Endodermal cell (in vitro differentiated cells): Measurements from ENCODE around the gene LAMA4. TPM values are rescaled to one million over a fixed set of nuclear protein-coding genes. Genes with fewer than 3 reads are reported as not detected.

Experiments
- DNase-seq: peaks from one replicate; pipeline ENCODE4 v3.0.0-alpha.2; 2017
- H3K27ac ChIP-seq: 2 replicates; pipeline ENCODE4 v1.5.1; 2013; ENCODE audit warnings: mild to moderate bottlenecking, low read depth, low read length, moderate library complexity
- H3K27me3 ChIP-seq: 2 replicates; pipeline ENCODE4 v1.6.1; 2013; ENCODE audit warnings: mild to moderate bottlenecking, low read length, moderate library complexity; ENCODE audit not compliant: insufficient read depth, control insufficient read depth, poor library complexity, severe bottlenecking
- H3K36me3 ChIP-seq: 2 replicates; pipeline ENCODE4 v1.7.0; 2013; ENCODE audit warnings: mild to moderate bottlenecking, low read length, moderate library complexity; ENCODE audit not compliant: control insufficient read depth, insufficient read depth
- H3K4me1 ChIP-seq: one replicate; pipeline ENCODE4 v1.7.0; 2013; ENCODE audit warnings: low read length; ENCODE audit not compliant: control insufficient read depth, insufficient read depth
- H3K4me3 ChIP-seq: 2 replicates; pipeline ENCODE4 v1.5.1; 2013; ENCODE audit warnings: mild to moderate bottlenecking, low read length, moderate library complexity
- H3K9ac ChIP-seq: 2 replicates; pipeline ENCODE4 v1.6.1; 2013; ENCODE audit warnings: mild to moderate bottlenecking, low read length, moderate library complexity; ENCODE audit not compliant: poor library complexity, severe bottlenecking; ENCODE audit errors: extremely low read depth
- H3K9me3 ChIP-seq: 2 replicates; pipeline ENCODE4 v1.6.1; 2013; ENCODE audit warnings: mild to moderate bottlenecking, low read length, moderate library complexity; ENCODE audit not compliant: control insufficient read depth
- H3K27ac Mint-ChIP-seq: 2 replicates; pipeline ENCODE4 v1.8.0; 2020; ENCODE audit warnings: mixed read lengths
- H3K27me3 Mint-ChIP-seq: 2 replicates; pipeline ENCODE4 v1.8.0; 2021; ENCODE audit warnings: mild to moderate bottlenecking, mixed read lengths; ENCODE audit not compliant: insufficient read depth
- H3K36me3 Mint-ChIP-seq: 2 replicates; pipeline ENCODE4 v1.8.0; 2020; ENCODE audit warnings: low read depth, mixed read lengths
- H3K4me1 Mint-ChIP-seq: 2 replicates; pipeline ENCODE4 v1.8.0; 2020; ENCODE audit warnings: mixed read lengths
- H3K4me3 Mint-ChIP-seq: 2 replicates; pipeline ENCODE4 v1.8.0; 2020; ENCODE audit warnings: mild to moderate bottlenecking, moderate library complexity, mixed read lengths
- H3K9me3 Mint-ChIP-seq: 2 replicates; pipeline ENCODE4 v1.8.0; 2020; ENCODE audit warnings: mild to moderate bottlenecking, mixed read lengths
- WGBS, 2 experiments: methylation state at CpG; one replicate each; pipeline versions ENCODE4 v1.1.5 to v1.1.7; 2013; ENCODE audit warnings: missing lambda C conversion rate in 2 of 2, mixed read lengths in 1 of 2; ENCODE audit not compliant: insufficient coverage in 1 of 2, insufficient read length in 1 of 2; 5-methylcytosine and 5-hydroxymethylcytosine counted together
- total RNA-seq, 2 donors: library from RNA; stranded (reverse); fragmentation: NEBNext Ultra II Directional in 1 of 2; extraction: Animal tissue kit (Norgen Biotek cat#: 25700) in 1 of 2; gene quantifications; 2 replicates in 1 of 2; 3 replicates in 1 of 2; pipeline ENCODE4 v1.2.1, GENCODE V29; 2021
- TF ChIP-seq, protein P1 (sequence below): fragments of 200-600 bp; sonication (generic); conservative IDR thresholded peaks from 2 replicates; pipeline ENCODE4 v1.5.0; 2021; ENCODE audit warnings: antibody characterized with exemption, mild to moderate bottlenecking

LAMA4 gene
- total RNA-seq, 2 donors from 2014 or later, result 0.24 to 3.7 TPM

DNA sequence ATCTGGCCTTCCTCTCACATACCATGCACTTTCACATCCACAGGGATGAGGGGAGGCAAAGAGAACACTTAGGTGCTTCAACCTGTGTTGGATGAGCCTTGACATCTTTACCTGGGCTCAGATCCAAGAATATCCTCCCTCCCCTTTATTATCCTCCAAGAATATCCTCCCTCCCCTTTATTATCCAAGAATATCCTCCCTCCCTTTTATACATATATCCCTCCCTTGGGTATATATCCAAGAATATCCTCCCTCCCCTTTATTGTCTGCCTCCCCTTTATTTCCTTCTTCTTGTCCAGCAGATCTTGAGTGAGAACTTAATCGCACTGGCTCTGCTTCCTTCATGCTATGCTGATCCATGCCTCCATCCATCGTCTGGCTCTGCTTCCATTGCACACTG is 30.3 kb downstream of the LAMA4 start:
- Histone ChIP-seq H3K4me3 (no peak overlapping the region), H3K9ac (no peak overlapping the region), H3K27me3 (no peaks in the 10 kb centered on the region), H3K27ac (no peak overlapping the region), H3K4me1 (peaks cover 18% of the 10 kb centered on the region), H3K36me3 (no peaks in the 10 kb centered on the region), H3K9me3 (no peaks in the 10 kb centered on the region)
- Mint-ChIP-seq H3K4me3 (no peak overlapping the region), H3K9me3 (no peaks in the 10 kb centered on the region), H3K27ac (no peak overlapping the region), H3K27me3 (no peaks in the 10 kb centered on the region), H3K36me3 (no peaks in the 10 kb centered on the region), H3K4me1 (peaks cover 11% of the 10 kb centered on the region)
- no peak for DNase-seq
- TF ChIP-seq, protein P1, sequence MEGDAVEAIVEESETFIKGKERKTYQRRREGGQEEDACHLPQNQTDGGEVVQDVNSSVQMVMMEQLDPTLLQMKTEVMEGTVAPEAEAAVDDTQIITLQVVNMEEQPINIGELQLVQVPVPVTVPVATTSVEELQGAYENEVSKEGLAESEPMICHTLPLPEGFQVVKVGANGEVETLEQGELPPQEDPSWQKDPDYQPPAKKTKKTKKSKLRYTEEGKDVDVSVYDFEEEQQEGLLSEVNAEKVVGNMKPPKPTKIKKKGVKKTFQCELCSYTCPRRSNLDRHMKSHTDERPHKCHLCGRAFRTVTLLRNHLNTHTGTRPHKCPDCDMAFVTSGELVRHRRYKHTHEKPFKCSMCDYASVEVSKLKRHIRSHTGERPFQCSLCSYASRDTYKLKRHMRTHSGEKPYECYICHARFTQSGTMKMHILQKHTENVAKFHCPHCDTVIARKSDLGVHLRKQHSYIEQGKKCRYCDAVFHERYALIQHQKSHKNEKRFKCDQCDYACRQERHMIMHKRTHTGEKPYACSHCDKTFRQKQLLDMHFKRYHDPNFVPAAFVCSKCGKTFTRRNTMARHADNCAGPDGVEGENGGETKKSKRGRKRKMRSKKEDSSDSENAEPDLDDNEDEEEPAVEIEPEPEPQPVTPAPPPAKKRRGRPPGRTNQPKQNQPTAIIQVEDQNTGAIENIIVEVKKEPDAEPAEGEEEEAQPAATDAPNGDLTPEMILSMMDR, result no peak
- WGBS, 2 experiments, result 92 to 100% methylated on average over 2 of the region's 2 CpGs

DNA sequence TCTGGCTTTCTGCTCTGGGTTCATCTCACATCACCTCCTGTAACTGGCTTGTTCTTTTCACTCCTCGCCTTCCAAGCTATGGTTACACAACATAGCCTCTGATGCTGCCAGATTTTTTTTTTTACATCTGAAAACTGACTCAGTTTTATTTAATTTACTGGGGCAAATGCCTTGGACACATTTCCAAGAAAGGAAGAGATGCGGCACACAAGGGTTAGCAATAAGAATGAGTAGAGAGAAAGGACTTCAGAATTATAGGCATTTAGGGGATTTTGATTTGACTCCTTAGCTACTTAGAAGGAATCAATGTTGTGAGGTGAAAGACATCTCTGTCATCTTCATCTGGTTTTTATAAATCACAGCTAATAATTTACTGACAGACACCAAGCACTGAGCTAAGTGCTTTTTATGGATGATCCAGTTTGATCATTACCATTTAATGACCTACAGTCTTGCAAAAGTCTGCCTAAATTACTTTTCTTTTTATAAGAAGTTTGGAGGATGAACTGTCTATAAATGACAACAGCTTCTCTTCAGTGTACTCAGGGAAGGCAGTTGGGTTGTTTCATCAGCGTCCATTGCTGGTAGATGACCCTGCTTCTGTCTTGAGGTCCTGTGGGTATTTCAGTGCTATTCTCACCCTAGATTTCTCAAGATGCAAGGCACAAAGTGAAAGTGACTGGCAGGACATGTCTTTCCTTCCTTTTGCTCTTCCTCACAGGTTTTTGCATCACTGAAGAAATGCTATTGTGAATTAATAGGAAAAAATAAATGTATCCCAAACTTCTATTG is 31.1 kb downstream of the LAMA4 start:
- H3K4me1 Mint-ChIP-seq, result peaks cover 11% of the 10 kb centered on the region
- WGBS, 2 experiments, result 94 to 100% methylated on average over 3 of the region's 3 CpGs
- no peaks in the 10 kb centered on the region for H3K9me3 Mint-ChIP-seq
- H3K9me3 ChIP-seq, result no peaks in the 10 kb centered on the region
- TF ChIP-seq, protein P1, result no peak
- no peak overlapping the region for H3K27ac Mint-ChIP-seq
- no peak overlapping the region for H3K27ac ChIP-seq
- H3K36me3 Mint-ChIP-seq, result no peaks in the 10 kb centered on the region
- H3K27me3 ChIP-seq, result no peaks in the 10 kb centered on the region
- no peak overlapping the region for H3K4me3 ChIP-seq
- H3K4me1 ChIP-seq, result peaks cover 18% of the 10 kb centered on the region
- H3K9ac ChIP-seq, result no peak overlapping the region
- no peak overlapping the region for H3K4me3 Mint-ChIP-seq
- H3K27me3 Mint-ChIP-seq, result no peaks in the 10 kb centered on the region
- no peaks in the 10 kb centered on the region for H3K36me3 ChIP-seq
- no peak for DNase-seq

DNA sequence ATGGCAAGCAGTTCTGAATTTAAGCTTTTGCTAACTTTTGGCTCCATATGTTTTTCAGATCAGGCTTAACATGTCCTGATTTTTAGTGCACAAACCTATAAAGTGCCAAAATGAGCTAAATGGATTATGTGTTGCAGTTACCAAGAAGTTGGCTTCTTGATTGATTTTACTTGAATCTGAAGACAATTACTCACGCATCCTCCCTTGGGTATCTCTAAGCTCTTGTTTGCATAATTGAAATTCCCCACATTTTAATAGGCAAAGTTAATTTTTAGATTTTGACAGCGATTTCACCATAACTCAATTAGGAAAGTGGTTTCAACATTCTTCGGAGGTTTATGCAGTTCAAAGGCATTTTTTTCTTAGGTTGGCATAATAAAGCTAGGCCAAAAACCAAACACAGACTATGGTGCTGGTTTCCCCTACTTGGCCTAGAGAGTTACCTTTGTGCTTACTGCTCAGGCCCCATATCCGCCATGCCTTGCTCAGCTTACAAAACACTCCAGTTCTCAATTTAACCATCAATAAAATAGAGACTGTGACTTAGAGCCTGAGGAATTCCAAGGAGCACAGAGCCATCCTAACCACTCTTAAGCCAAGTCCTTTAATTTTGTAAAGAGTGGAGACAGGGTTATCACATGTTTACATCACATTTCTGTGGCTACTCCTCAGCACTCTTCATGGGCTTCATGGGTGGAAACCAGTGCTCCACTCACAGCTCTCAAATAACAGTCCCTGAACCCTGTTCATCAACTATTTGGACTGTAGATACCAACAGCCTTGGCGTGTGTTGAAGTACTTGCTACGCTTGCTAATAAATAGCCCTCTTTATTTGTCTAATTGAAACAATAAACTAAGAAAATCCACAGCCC is 32.1 kb downstream of the LAMA4 start:
- no peaks in the 10 kb centered on the region for H3K9me3 Mint-ChIP-seq
- Histone ChIP-seq H3K36me3 (no peaks in the 10 kb centered on the region), H3K4me3 (peak overlapping the region; percentile 5), H3K9ac (no peak overlapping the region), H3K27me3 (no peaks in the 10 kb centered on the region), H3K9me3 (no peaks in the 10 kb centered on the region), H3K27ac (no peak overlapping the region), H3K4me1 (peaks cover 18% of the 10 kb centered on the region)
- no peak overlapping the region for H3K27ac Mint-ChIP-seq
- DNase-seq, result no peak
- 93 to 100% methylated on average over 2 to 6 of the region's 6 CpGs for WGBS, 2 experiments
- no peaks in the 10 kb centered on the region for H3K36me3 Mint-ChIP-seq
- no peaks in the 10 kb centered on the region for H3K27me3 Mint-ChIP-seq
- peaks cover 15% of the 10 kb centered on the region for H3K4me1 Mint-ChIP-seq
- TF ChIP-seq, protein P1, result no peak
- no peak overlapping the region for H3K4me3 Mint-ChIP-seq
